AG04450 (cell line): ENCODE results near the gene MGAT1. TPM values are rescaled to one million over a fixed set of nuclear protein-coding genes. Genes with fewer than 3 reads are reported as not detected.

Experiments used
- CTCF ChIA-PET: fragments of 300-600, 350-600 bp; formaldehyde crosslinking; extraction: SDS; loops from one replicate; lab custom pipeline; 2022; ENCODE audit warnings: antibody characterized with exemption, inconsistent platforms; lab: Charles Lee
- POLR2A ChIA-PET: fragments of 350-600 bp; formaldehyde crosslinking; extraction: SDS; loops from one replicate; lab custom pipeline; 2021; ENCODE audit warnings: antibody characterized with exemption, inconsistent platforms; lab: Yijun Ruan, JAX
- DNase-seq: peaks from one replicate; pipeline ENCODE4 v3.0.0-alpha.2; 2011; ENCODE audit warnings: low read depth, low spot score
- H3K27ac ChIP-seq: one replicate; pipeline ENCODE4 v1.5.1; 2012; ENCODE audit warnings: low read depth, low read length, control low read depth
- H3K27me3 ChIP-seq: one replicate; pipeline ENCODE4 v1.6.0; 2012; ENCODE audit warnings: low read length; ENCODE audit not compliant: control insufficient read depth, insufficient read depth
- H3K4me3 ChIP-seq: 2 replicates; pipeline ENCODE4 v1.5.1; 2011; ENCODE audit warnings: mild to moderate bottlenecking, low read depth, low read length, control low read depth
- H3K9me3 ChIP-seq: 2 replicates; pipeline ENCODE4 v1.5.1; 2012; ENCODE audit warnings: low read length; ENCODE audit not compliant: control insufficient read depth, insufficient read depth
- CTCF ChIP-seq: IDR thresholded peaks from 2 replicates; pipeline ENCODE4 v1.5.1; 2011; ENCODE audit warnings: low read depth, low read length, control low read depth, inconsistent platforms
- polyA minus RNA-seq: library from RNA; depleted of rRNA, polyadenylated mRNA; stranded (reverse); fragments of >200 nt; gene quantifications from 2 replicates; pipeline ENCODE4 v1.2.3, GENCODE V29; 2011; rRNA and poly(A)+ RNA removed
- polyA plus RNA-seq: library from polyadenylated mRNA; depleted of rRNA; stranded (reverse); fragments of >200 nt; gene quantifications from 2 replicates; pipeline ENCODE4 v1.2.3, GENCODE V29; 2011; rRNA removed

The MGAT1 gene
- 96.2 and 121 TPM in 2 replicates for polyA plus RNA-seq
- 82.4 and 91.3 TPM in 2 replicates for polyA minus RNA-seq

- ChIA-PET CTCF (interaction anchor here (0.7 to 1.6 kb wide), 2 partner anchors 18 to 66 kb away, joined by 3 to 4 read pairs; no protein-coding TSS in a partner anchor), POLR2A (interaction anchor here (1.0 to 3.0 kb wide), 7 partner anchors 8 to 59 kb away, joined by 3 to 20 read pairs (median 9); partner anchors contain the start of gene ZFP62)
- no peak for TF ChIP-seq CTCF
- Histone ChIP-seq H3K9me3 (no peaks in the 10 kb centered on the region; the same call in 1 of the 2 replicates), H3K4me3 (peak within 1 kb of the TSS; percentile 95), H3K27ac (peak within 1 kb of the TSS; percentile 97), H3K27me3 (no peaks in the 10 kb centered on the region)
- DNase-seq = no peak
Measured at GRCh38 chr5:180802325-180803180, at the start of gene MGAT1. Gene MGAT1 (minus strand): TSS chr5:180802806. CDS start chr5:180792971, 9,835 bp downstream.

GRCh38 chr5:180850434-180851078 is 48.0 kb upstream of the MGAT1 start:
- no peak for TF ChIP-seq CTCF

GRCh38 chr5:180849827-180850226 is 47.2 kb upstream of the MGAT1 start:
- H3K27ac ChIP-seq = no peak overlapping the region
- H3K9me3 ChIP-seq = peaks cover 41% of the 10 kb centered on the region
- CTCF ChIA-PET = interaction anchor here (1.9 kb wide), 1 partner anchor 19 kb away, joined by 6 read pairs; no protein-coding TSS in a partner anchor
- no peaks in the 10 kb centered on the region for H3K27me3 ChIP-seq
- TF ChIP-seq CTCF = no peak
- H3K4me3 ChIP-seq = no peak overlapping the region
- POLR2A ChIA-PET = no interaction called here
- DNase-seq = no peak

More at GRCh38 chr5:180850434-180851078, 48.0 kb upstream of the MGAT1 start:
- H3K9me3 ChIP-seq = peaks cover 41% of the 10 kb centered on the region
- H3K27ac ChIP-seq = no peak overlapping the region
- H3K4me3 ChIP-seq = no peak overlapping the region
- no peaks in the 10 kb centered on the region for H3K27me3 ChIP-seq
- CTCF ChIA-PET = interaction anchor here (1.9 kb wide), 1 partner anchor 18 kb away, joined by 6 read pairs; no protein-coding TSS in a partner anchor
- POLR2A ChIA-PET = no interaction called here
- DNase-seq = no peak

GRCh38 chr5:180848878-180849277 is 46.3 kb upstream of the MGAT1 start:
- POLR2A ChIA-PET = no interaction called here
- no peaks in the 10 kb centered on the region for H3K27me3 ChIP-seq
- H3K4me3 ChIP-seq = no peak overlapping the region
- peaks cover 41% of the 10 kb centered on the region for H3K9me3 ChIP-seq
- CTCF ChIA-PET = interaction anchor here (1.0 kb wide), 1 partner anchor 20 kb away, joined by 3 read pairs; no protein-coding TSS in a partner anchor
- no peak overlapping the region for H3K27ac ChIP-seq
- no peak for TF ChIP-seq CTCF
- DNase-seq = no peak
